BE2C (cell line): ENCODE data around the gene SEMA4B.
A peak's percentile ranks its signal among the peaks of the same experiment; 100 is the strongest.

Experiments
- DNase-seq: peaks from one replicate; pipeline ENCODE4 v3.0.0-alpha.2; 2020
- H3K27me3 ChIP-seq: fragments of 250-450 bp; sonication (Bioruptor Pico); 2 replicates; pipeline ENCODE4 v1.5.1; 2020; ENCODE audit warnings: mild to moderate bottlenecking
- H3K36me3 ChIP-seq: fragments of 250-450 bp; sonication (Bioruptor Pico); 2 replicates; pipeline ENCODE4 v1.5.1; 2020; ENCODE audit warnings: mild to moderate bottlenecking
- H3K4me1 ChIP-seq: fragments of 250-450 bp; sonication (Bioruptor Pico); 2 replicates; pipeline ENCODE4 v1.5.1; 2020
- H3K4me3 ChIP-seq: 2 replicates; pipeline ENCODE4 v1.5.1; 2011; ENCODE audit warnings: low read depth, low read length
- H3K9me3 ChIP-seq: fragments of 250-450 bp; sonication (Bioruptor Pico); 2 replicates; pipeline ENCODE4 v1.5.1; 2020
- CTCF ChIP-seq: IDR thresholded peaks from 2 replicates; pipeline ENCODE4 v1.5.1; 2012; ENCODE audit warnings: mild to moderate bottlenecking, low read depth, low read length

SEMA4B gene

GRCh38 chr15:90212221-90213098 lies 11.3 kb downstream of the SEMA4B start:
- no peak for DNase-seq
- Histone ChIP-seq H3K4me3 (no peak overlapping the region), H3K4me1 (peaks cover 24% of the 10 kb centered on the region), H3K27me3 (no peaks in the 10 kb centered on the region), H3K36me3 (no peaks in the 10 kb centered on the region), H3K9me3 (no peaks in the 10 kb centered on the region)
- TF ChIP-seq CTCF = no peak

DNA sequence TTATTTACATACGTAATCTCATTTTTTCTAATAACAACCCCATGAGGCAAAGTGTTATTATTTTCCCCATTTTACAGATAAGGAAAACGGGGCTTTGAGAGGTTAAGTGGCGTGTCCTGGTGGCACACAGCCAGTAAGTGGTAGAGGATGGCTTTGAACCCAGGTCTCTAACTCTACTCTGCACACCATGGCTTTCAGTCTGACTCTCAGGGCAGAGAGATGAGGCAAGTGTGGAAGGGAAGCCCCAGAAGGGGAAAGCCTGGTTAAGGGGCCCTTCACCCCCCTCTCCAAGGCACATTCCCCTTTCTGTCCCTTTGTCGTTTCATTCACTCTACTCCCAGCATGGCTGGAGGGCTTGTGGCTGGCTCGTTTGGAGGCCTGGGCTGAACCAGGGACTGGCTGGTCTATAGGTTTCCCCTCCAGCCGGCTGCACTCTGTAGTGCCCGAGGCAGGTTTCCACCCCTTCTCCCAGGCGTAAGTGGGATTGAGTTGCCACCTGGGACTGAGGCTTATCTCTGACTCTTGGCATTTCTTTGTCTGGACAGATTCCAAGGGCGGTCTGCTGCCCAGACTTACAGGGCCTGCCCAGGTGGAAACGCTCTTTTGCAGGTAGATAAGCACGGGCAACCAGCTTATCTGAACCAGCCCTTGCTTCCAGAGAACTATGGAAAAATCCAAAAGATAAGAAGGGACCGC lies 12.1 kb downstream of the SEMA4B start:
- Histone ChIP-seq H3K36me3 (no peaks in the 10 kb centered on the region), H3K4me3 (no peak overlapping the region), H3K9me3 (no peaks in the 10 kb centered on the region), H3K4me1 (peaks cover 24% of the 10 kb centered on the region), H3K27me3 (no peaks in the 10 kb centered on the region)
- peak; percentile 85 for DNase-seq
- no peak for TF ChIP-seq CTCF

- Histone ChIP-seq H3K27me3 (no peaks in the 10 kb centered on the region), H3K4me1 (peaks cover 24% of the 10 kb centered on the region), H3K36me3 (no peaks in the 10 kb centered on the region), H3K9me3 (no peaks in the 10 kb centered on the region), H3K4me3 (no peak overlapping the region)
- TF ChIP-seq CTCF = no peak
- no peak for DNase-seq
Measured at GRCh38 chr15:90213818-90214204, 12.7 kb downstream of the SEMA4B start.

DNA sequence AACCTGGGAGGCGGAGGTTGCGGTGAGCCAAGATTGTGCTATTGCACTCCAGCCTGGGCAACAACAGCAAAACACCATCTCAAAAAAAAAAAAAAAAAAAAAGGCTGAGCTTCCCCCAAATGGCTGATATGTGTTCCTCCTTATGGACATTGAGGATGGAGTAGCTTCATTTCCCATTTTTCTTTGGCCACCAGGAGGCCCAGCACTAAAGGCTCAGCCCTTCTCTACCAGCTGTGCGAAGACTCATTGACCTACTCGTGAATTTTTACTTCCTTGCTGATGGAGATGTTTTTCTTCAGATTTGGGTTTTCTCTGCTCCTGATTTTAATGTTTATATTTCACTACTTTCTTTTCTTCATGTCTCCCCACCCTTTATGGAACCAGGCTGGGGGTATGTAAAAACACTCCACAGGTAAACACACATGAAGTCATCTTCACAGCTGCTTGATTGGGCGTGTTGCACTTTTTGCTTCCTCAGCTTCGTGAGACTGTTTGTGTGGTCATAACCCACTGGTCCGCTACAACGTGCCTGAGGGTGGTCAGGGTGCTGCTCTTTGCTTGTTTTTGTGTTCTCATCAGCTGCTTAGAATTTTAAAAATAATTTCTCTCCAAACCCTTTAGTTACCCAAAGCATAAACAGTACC lies 13.5 kb downstream of the SEMA4B start:
- no peak for DNase-seq
- Histone ChIP-seq H3K4me1 (peaks cover 28% of the 10 kb centered on the region), H3K36me3 (no peaks in the 10 kb centered on the region), H3K4me3 (no peak overlapping the region), H3K27me3 (no peaks in the 10 kb centered on the region), H3K9me3 (no peaks in the 10 kb centered on the region)
- peak; percentile 50 for TF ChIP-seq CTCF

DNA sequence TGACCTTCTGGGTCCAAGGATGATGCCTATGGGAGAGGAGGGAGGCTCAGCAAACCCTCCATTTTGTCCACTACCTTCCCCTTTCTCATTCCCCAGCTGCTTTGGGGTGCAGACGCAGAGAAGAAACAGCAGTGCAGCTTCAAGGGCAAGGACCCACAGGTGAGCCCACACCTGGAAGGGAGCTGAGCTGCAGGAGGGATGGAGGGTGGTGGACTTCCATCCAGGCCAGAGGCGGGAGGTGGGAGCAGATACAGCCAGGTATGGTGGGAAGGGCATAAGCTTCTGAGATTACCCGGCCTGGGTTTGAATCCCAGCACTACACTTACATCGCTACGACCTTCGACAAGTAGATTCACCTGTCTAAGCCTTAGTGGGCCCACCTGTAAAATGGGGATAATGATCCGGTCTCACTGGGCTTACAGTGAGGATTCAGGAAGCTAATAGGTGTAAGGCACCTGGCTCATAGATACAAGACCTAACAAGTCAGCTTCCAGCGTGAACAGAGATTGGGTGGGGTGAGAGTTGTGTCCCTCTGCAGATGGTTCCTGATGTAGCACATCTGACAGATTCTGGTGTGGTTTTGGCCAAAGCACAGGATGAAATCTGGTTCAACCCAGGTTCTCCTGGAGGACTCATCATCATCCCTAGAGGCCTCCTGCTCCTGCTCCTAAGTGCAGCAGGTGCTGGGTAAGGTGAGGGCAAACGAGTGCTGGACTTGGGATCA lies 16.7 kb downstream of the SEMA4B start:
- Histone ChIP-seq H3K4me3 (no peak overlapping the region), H3K27me3 (no peaks in the 10 kb centered on the region), H3K9me3 (no peaks in the 10 kb centered on the region), H3K4me1 (peaks cover 18% of the 10 kb centered on the region), H3K36me3 (no peaks in the 10 kb centered on the region)
- no peak for DNase-seq
- TF ChIP-seq CTCF = no peak
